Neuronal stem cell (in vitro differentiated cells): ENCODE measurements around the gene PRKN.
"Not testable (repeated sequence)": the region's sequence is repeated elsewhere in the genome, so short reads cannot be mapped to it uniquely, and the experiment has no call there.

Source experiments
- DNase-seq: peaks from one replicate; pipeline ENCODE4 v3.0.0-alpha.2; 2013; ENCODE audit warnings: low spot score
- H2AFZ ChIP-seq: one replicate; pipeline ENCODE4 v1.6.1; 2013; ENCODE audit warnings: mild to moderate bottlenecking, low read length, inconsistent platforms
- H2AK5ac ChIP-seq: 2 replicates; pipeline ENCODE4 v1.6.1; 2013; ENCODE audit warnings: low read depth, mild to moderate bottlenecking, inconsistent platforms, low read length, moderate library complexity, mixed read lengths
- H2BK120ac ChIP-seq: 2 replicates; pipeline ENCODE4 v1.6.1; 2013; ENCODE audit warnings: low read depth, mild to moderate bottlenecking, inconsistent platforms, low read length, moderate library complexity, mixed read lengths
- H2BK12ac ChIP-seq: one replicate; pipeline ENCODE4 v1.6.1; 2013; ENCODE audit warnings: low read length, inconsistent platforms
- H2BK15ac ChIP-seq: 2 replicates; pipeline ENCODE4 v1.6.1; 2013; ENCODE audit warnings: mild to moderate bottlenecking, low read length, inconsistent platforms, mixed read lengths
- H2BK5ac ChIP-seq: one replicate; pipeline ENCODE4 v1.6.1; 2013; ENCODE audit warnings: inconsistent platforms, mild to moderate bottlenecking, low read length, moderate library complexity
- H3K14ac ChIP-seq: one replicate; pipeline ENCODE4 v1.6.1; 2013; ENCODE audit warnings: low read length, inconsistent platforms
- H3K18ac ChIP-seq: 2 replicates; pipeline ENCODE4 v1.6.1; 2013; ENCODE audit warnings: low read length, inconsistent platforms
- H3K23ac ChIP-seq: 2 replicates; pipeline ENCODE4 v1.6.1; 2013; ENCODE audit warnings: low read depth, mild to moderate bottlenecking, mixed read lengths, low read length, inconsistent platforms; ENCODE audit not compliant: poor library complexity
- H3K27ac ChIP-seq: replicated peaks from 3 replicates; pipeline ENCODE4 v1.5.1; 2013; ENCODE audit warnings: low read length, inconsistent platforms
- H3K27me3 ChIP-seq, 3 experiments: 2 replicates each; pipeline ENCODE4 v1.6.1; 2013; ENCODE audit warnings: low read length in 3 of 3, mild to moderate bottlenecking in 2 of 3, inconsistent platforms in 1 of 3, low read depth in 1 of 3, mixed read lengths in 1 of 3, moderate library complexity in 1 of 3; ENCODE audit not compliant: control insufficient read depth in 3 of 3, insufficient read depth in 3 of 3
- H3K36me3 ChIP-seq, 2 donors: replicated peaks in 1 of 2; 2 replicates each; pipeline ENCODE4 v1.6.1; 2013; ENCODE audit warnings: low read length in 2 of 2; ENCODE audit not compliant: control insufficient read depth in 2 of 2, insufficient read depth in 2 of 2
- H3K4ac ChIP-seq: 2 replicates; pipeline ENCODE4 v1.6.1; 2013; ENCODE audit warnings: inconsistent platforms, mild to moderate bottlenecking, low read length, moderate library complexity
- H3K4me1 ChIP-seq, 2 donors: 1 replicate in 1 of 2; 2 replicates in 1 of 2; pipeline ENCODE4 v1.6.1; 2013; ENCODE audit warnings: low read length in 2 of 2, low read depth in 1 of 2; ENCODE audit not compliant: control insufficient read depth in 2 of 2, insufficient read depth in 1 of 2
- H3K4me2 ChIP-seq: one replicate; pipeline ENCODE4 v1.6.1; 2013; ENCODE audit warnings: mild to moderate bottlenecking, low read length, inconsistent platforms; ENCODE audit not compliant: insufficient read depth, poor library complexity, severe bottlenecking
- H3K4me3 ChIP-seq, 2 donors: 2 replicates each; pipeline ENCODE4 v1.5.1; 2013; ENCODE audit warnings: low read length in 2 of 2, mild to moderate bottlenecking in 2 of 2, inconsistent platforms in 1 of 2, moderate library complexity in 1 of 2
- H3K79me1 ChIP-seq: one replicate; pipeline ENCODE4 v1.6.1; 2013; ENCODE audit warnings: low read depth, mild to moderate bottlenecking, inconsistent platforms, low read length, moderate library complexity
- H3K9ac ChIP-seq: one replicate; pipeline ENCODE4 v1.6.1; 2013; ENCODE audit warnings: mild to moderate bottlenecking, low read depth, low read length, inconsistent platforms; ENCODE audit not compliant: poor library complexity
- H3K9me3 ChIP-seq, 2 donors: replicated peaks in 1 of 2; 2 replicates each; pipeline versions ENCODE3 to v1.6.1; 2013; ENCODE audit warnings: low read length in 2 of 2, mild to moderate bottlenecking in 2 of 2, inconsistent platforms in 1 of 2, low read depth in 1 of 2, mixed read lengths in 1 of 2, moderate library complexity in 1 of 2; ENCODE audit not compliant: control insufficient read depth in 2 of 2, insufficient read depth in 1 of 2
- H4K8ac ChIP-seq: one replicate; pipeline ENCODE4 v1.6.1; 2013; ENCODE audit warnings: low read depth, mild to moderate bottlenecking, inconsistent platforms, low read length, moderate library complexity
- H4K91ac ChIP-seq: one replicate; pipeline ENCODE4 v1.6.1; 2013; ENCODE audit warnings: low read length, low read depth, mild to moderate bottlenecking, inconsistent platforms; ENCODE audit not compliant: poor library complexity
- WGBS, 2 donors: extraction: QIAGEN DNeasy Blood & Tissue Kit; methylation state at CpG; one replicate each; pipeline ENCODE4 v1.1.7; 2013; ENCODE audit warnings: missing lambda C conversion rate in 2 of 2, mixed read lengths in 1 of 2; ENCODE audit not compliant: insufficient read length in 2 of 2, insufficient replicate concordance in 1 of 2; ENCODE audit errors: extremely low coverage in 2 of 2; 5-methylcytosine and 5-hydroxymethylcytosine counted together

Gene PRKN

DNA sequence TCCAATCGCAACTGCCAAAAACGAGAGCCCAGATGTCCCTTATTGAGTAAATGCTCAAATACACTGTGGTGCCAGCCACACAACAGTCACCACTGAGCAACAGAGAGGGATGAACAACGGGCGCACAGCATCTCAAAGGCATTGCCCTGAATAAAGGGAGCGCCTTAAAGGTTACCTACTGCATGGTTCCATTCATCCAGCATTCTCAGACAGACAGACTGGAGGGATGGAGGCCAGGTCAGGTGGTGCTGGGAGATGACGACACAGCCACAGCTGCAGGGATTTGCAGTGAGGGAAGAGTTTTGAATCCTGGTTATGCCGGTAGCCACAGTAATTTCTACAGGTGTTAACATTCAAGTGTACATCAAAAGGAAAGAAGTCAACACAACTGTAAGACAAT lies 838.2 kb downstream of the PRKN start:
- Histone ChIP-seq H3K4me2 (no peak overlapping the region), H3K9me3 (no peaks in the 10 kb centered on the region), H3K9ac (no peak overlapping the region), H3K79me1 (no peaks in the 10 kb centered on the region), H3K27ac (no peak overlapping the region), H3K36me3 (no peaks in the 10 kb centered on the region), H3K4me3 (no peak overlapping the region), H3K4ac (no peak overlapping the region), H3K14ac (no peak overlapping the region), H4K91ac (peak overlapping the region; percentile 95), H3K4me1 (peaks cover 3 to 13% of the 10 kb centered on the region in 2 donors), H2BK12ac (peak overlapping the region; percentile 22), H4K8ac (no peak overlapping the region), H2BK15ac (no peak overlapping the region), H2BK5ac (no peak overlapping the region), H2BK120ac (no peak overlapping the region), H3K23ac (peak overlapping the region; percentile 25), H3K18ac (no peak overlapping the region), H2AK5ac (no peak overlapping the region), H2AFZ (no peak overlapping the region), H3K27me3 (peaks cover 0 to 1% (median 0%) of the 10 kb centered on the region in 3 experiments)
- DNase-seq, result no peak
- WGBS, 2 donors, result no CpG with 5 or more reads among the region's 7 CpGs

DNA sequence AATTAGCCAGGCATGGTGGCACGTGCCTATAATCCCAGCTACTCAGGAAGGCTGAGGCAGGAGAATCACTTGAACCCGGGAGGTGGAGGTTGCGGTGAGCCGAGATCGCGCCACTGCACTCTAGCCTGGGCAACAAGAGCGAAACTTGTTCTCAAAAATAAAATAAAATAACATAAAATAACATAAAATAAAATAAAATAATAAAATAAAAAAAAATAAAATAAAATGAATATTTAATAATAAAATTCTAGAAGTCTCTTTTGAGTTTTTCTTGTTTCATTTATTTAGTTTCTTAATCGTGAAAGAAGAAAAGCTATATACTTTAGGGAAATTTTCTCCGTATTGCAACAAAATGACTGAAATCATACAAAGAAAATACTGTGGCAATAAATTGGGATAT lies 841.0 kb downstream of the PRKN start:
- H3K4me3 ChIP-seq, result not testable (repeated sequence)
- no CpG with 5 or more reads among the region's 9 CpGs for WGBS, 2 donors

DNA sequence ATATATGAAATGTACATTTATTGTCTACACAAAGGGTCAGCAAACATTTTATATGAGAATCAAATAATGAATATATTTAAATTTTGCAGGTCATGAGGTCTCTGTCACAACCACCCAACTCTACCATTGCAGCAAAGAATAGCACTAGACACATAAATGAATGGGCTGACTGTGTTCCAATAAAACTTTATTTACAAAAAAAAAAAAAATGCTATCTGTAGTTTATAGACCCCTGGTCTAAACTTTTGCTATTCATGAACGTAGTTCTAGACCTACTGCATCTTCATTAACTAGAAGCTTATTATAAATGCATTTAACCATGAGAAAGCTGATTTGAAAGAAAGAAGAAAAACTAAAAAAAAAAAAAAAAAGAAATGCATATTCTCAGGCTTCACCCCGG lies 842.8 kb downstream of the PRKN start:
- Histone ChIP-seq H3K9me3 (no peaks in the 10 kb centered on the region), H3K14ac (no peak overlapping the region), H3K4me3 (no peak overlapping the region), H3K23ac (no peak overlapping the region), H2BK15ac (no peak overlapping the region), H2AK5ac (no peak overlapping the region), H2BK120ac (no peak overlapping the region), H3K79me1 (no peaks in the 10 kb centered on the region), H3K4ac (no peak overlapping the region), H3K18ac (no peak overlapping the region), H2BK12ac (no peak overlapping the region), H3K9ac (no peak overlapping the region), H3K4me1 (peaks cover 2 to 7% of the 10 kb centered on the region in 2 donors), H2AFZ (no peak overlapping the region), H3K27me3 (peaks cover 0 to 1% (median 0%) of the 10 kb centered on the region in 3 experiments), H4K8ac (no peak overlapping the region), H2BK5ac (no peak overlapping the region), H3K36me3 (no peaks in the 10 kb centered on the region), H3K27ac (no peak overlapping the region), H3K4me2 (no peak overlapping the region), H4K91ac (no peak overlapping the region)
- no CpG with 5 or more reads among the region's 2 CpGs for WGBS, 2 donors
- no peak for DNase-seq

More for the DNA sequence above, 841.0 kb downstream of the PRKN start:
- not testable (repeated sequence) for H3K4me2 ChIP-seq, H3K4ac ChIP-seq, H2BK12ac ChIP-seq, H3K23ac ChIP-seq, H3K9me3 ChIP-seq, H2BK5ac ChIP-seq, H2AK5ac ChIP-seq, H2AFZ ChIP-seq, H3K9ac ChIP-seq, H3K18ac ChIP-seq, H3K79me1 ChIP-seq, DNase-seq, H4K8ac ChIP-seq, H2BK15ac ChIP-seq, H3K14ac ChIP-seq, H3K27ac ChIP-seq, H3K27me3 ChIP-seq, H3K36me3 ChIP-seq, H2BK120ac ChIP-seq, H4K91ac ChIP-seq
- peaks cover 3 to 13% of the 10 kb centered on the region in 2 donors for H3K4me1 ChIP-seq

DNA sequence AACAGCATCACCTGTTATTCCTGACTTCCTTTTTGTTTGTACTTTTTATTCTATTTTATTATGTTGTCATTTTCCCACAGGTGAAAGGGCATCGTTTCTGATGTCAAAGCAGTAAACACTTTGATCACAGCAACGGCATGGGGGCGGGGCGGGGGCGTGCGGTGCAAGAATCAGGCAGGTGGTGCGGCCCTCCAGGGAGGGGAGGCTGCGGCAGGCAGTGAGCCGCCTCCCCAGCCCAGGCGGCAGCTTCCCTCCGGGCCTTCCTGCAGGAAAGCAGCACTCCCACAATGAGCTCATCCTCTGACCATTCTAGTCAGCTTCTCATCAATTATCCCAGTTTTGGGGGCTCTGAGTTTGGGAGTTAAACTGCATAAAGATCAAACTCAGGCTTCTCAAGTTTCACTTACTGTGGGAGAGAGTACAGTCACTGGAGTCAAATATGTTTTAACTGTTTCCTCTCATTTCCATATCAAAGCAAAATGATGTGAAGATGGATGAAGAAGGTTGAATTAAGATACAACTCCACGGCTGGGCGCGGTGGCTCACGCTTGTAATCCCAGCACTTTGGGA lies 845.3 kb downstream of the PRKN start:
- Histone ChIP-seq H2BK120ac (no peak overlapping the region), H2AK5ac (no peak overlapping the region), H3K4ac (no peak overlapping the region), H2BK15ac (no peak overlapping the region), H3K9me3 (peaks cover 0 to 4% of the 10 kb centered on the region in 2 donors), H3K4me1 (no peaks in the 10 kb centered on the region), H3K18ac (no peak overlapping the region), H3K4me3 (no peak overlapping the region), H2BK12ac (no peak overlapping the region), H4K91ac (no peak overlapping the region), H3K79me1 (peaks cover 2% of the 10 kb centered on the region), H3K27me3 (no peaks in the 10 kb centered on the region), H4K8ac (peak overlapping the region; percentile 43), H3K23ac (no peak overlapping the region), H3K9ac (no peak overlapping the region), H2BK5ac (no peak overlapping the region), H3K14ac (no peak overlapping the region), H3K27ac (no peak overlapping the region), H3K4me2 (no peak overlapping the region), H3K36me3 (peaks cover 0 to 2% of the 10 kb centered on the region in 2 donors), H2AFZ (no peak overlapping the region)
- no peak for DNase-seq
- no CpG with 5 or more reads among the region's 15 CpGs for WGBS, 2 donors
